ENCODE data around the gene BRD4. TPM values are rescaled to one million over a fixed set of nuclear protein-coding genes. Genes with fewer than 3 reads are reported as not detected.
A peak's percentile ranks its signal among the peaks of the same experiment; 100 is the strongest.

BRD4 gene
- total RNA-seq, 1 donor from 2014 or later, result 53.0 TPM

- Histone ChIP-seq H3K27ac (peak overlapping the region; percentile 84), H3K36me3 (no peaks in the 10 kb centered on the region), H3K4me3 (peak overlapping the region; percentile 51 to 76), H3K27me3 (no peaks in the 10 kb centered on the region), H3K4me1 (peaks cover 53% of the 10 kb centered on the region), H3K9me3 (no peaks in the 10 kb centered on the region)
- intact Hi-C loops (cut with DNase I), result no loop called here
- no peak for DNase-seq (ENCODE audit: extremely low spot score in 2 of 2)
- TF ChIP-seq CTCF (IDR thresholded peaks at IDR 0.05), result no peak
- no peak for TF ChIP-seq POLR2A (IDR thresholded peaks at IDR 0.05)
- TF ChIP-seq POLR2AphosphoS5 (IDR thresholded peaks at IDR 0.05; ENCODE audit: insufficient read depth in 1 of 2, low read depth in 1 of 2), result no peak
Measured at GRCh38 chr19:15198951-15199660, 133.2 kb downstream of the BRD4 start.

- H3K9me3 ChIP-seq, result no peaks in the 10 kb centered on the region
- intact Hi-C loops (cut with DNase I), result loop anchor here (2.0 kb wide), 1 partner anchor 53 kb away; no protein-coding TSS in a partner anchor
- no peak for DNase-seq (ENCODE audit: extremely low spot score in 2 of 2)
- H3K4me1 ChIP-seq, result peaks cover 53% of the 10 kb centered on the region
- no peaks in the 10 kb centered on the region for H3K27me3 ChIP-seq
- peaks cover 0 to 4% of the 10 kb centered on the region in 2 donors for H3K36me3 ChIP-seq
- TF ChIP-seq POLR2AphosphoS5 (IDR thresholded peaks at IDR 0.05; ENCODE audit: insufficient read depth in 1 of 2, low read depth in 1 of 2), result peak in 1 of 2 donors; percentile 29
- no peak for TF ChIP-seq POLR2A (IDR thresholded peaks at IDR 0.05)
- no peak for TF ChIP-seq CTCF (IDR thresholded peaks at IDR 0.05)
- H3K27ac ChIP-seq, result peak overlapping the region; percentile 84
- H3K4me3 ChIP-seq, result peak overlapping the region in 1 of 2 donors; percentile 16
Measured at GRCh38 chr19:15197942-15198341, 134.4 kb downstream of the BRD4 start.

GRCh38 chr19:15197275-15197941, 134.9 kb downstream of the BRD4 start:
- Histone ChIP-seq H3K9me3 (no peaks in the 10 kb centered on the region), H3K4me1 (peaks cover 53% of the 10 kb centered on the region), H3K36me3 (peaks cover 0 to 4% of the 10 kb centered on the region in 2 donors), H3K4me3 (peak overlapping the region in 1 of 2 donors; percentile 16), H3K27ac (peak overlapping the region; percentile 84), H3K27me3 (no peaks in the 10 kb centered on the region)
- no peak for DNase-seq (ENCODE audit: extremely low spot score in 2 of 2)
- intact Hi-C loops (cut with DNase I), result loop anchor here (2.0 kb wide), 1 partner anchor 53 kb away; no protein-coding TSS in a partner anchor
- no peak for TF ChIP-seq POLR2A (IDR thresholded peaks at IDR 0.05)
- TF ChIP-seq CTCF (IDR thresholded peaks at IDR 0.05), result no peak

GRCh38 chr19:15196360-15197005, 135.9 kb downstream of the BRD4 start:
- peaks cover 0 to 4% of the 10 kb centered on the region in 2 donors for H3K36me3 ChIP-seq
- TF ChIP-seq CTCF (IDR thresholded peaks at IDR 0.05), result no peak
- no peak for TF ChIP-seq POLR2AphosphoS5 (IDR thresholded peaks at IDR 0.05; ENCODE audit: insufficient read depth in 1 of 2, low read depth in 1 of 2)
- TF ChIP-seq POLR2A (IDR thresholded peaks at IDR 0.05), result no peak
- no peak for DNase-seq (ENCODE audit: extremely low spot score in 2 of 2)
- no peaks in the 10 kb centered on the region for H3K27me3 ChIP-seq
- intact Hi-C loops (cut with DNase I), result loop anchor here (2.0 kb wide), 1 partner anchor 54 kb away; no protein-coding TSS in a partner anchor
- peak overlapping the region; percentile 39 to 53 for H3K4me3 ChIP-seq
- H3K4me1 ChIP-seq, result peaks cover 53% of the 10 kb centered on the region
- no peaks in the 10 kb centered on the region for H3K9me3 ChIP-seq
- peak overlapping the region; percentile 84 for H3K27ac ChIP-seq

Data from vagina (tissue), 2 donors.